WERI-Rb-1 (cell line): ENCODE results near the gene C14orf180.
"Not testable (repeated sequence)": the region's sequence is repeated elsewhere in the genome, so short reads cannot be mapped to it uniquely, and the experiment has no call there.

Experiments
- DNase-seq: peaks from one replicate; pipeline ENCODE4 v3.0.0-alpha.2; 2020
- H3K27ac ChIP-seq: fragments of 250-450 bp; sonication (Bioruptor Pico); 2 replicates; pipeline ENCODE4 v1.5.1; 2020; ENCODE audit warnings: mild to moderate bottlenecking, moderate library complexity
- H3K27me3 ChIP-seq: fragments of 250-450 bp; sonication (Bioruptor Pico); 2 replicates; pipeline ENCODE4 v1.5.1; 2021; ENCODE audit warnings: mild to moderate bottlenecking, low read depth, moderate library complexity; ENCODE audit not compliant: insufficient read depth, severe bottlenecking
- H3K36me3 ChIP-seq: fragments of 250-450 bp; sonication (Bioruptor Pico); 2 replicates; pipeline ENCODE4 v1.5.1; 2020; ENCODE audit warnings: mild to moderate bottlenecking, moderate library complexity
- H3K4me3 ChIP-seq: 2 replicates; pipeline ENCODE4 v1.5.1; 2011; ENCODE audit warnings: low read depth, mild to moderate bottlenecking, control low read depth, low read length
- H3K9me3 ChIP-seq: fragments of 250-450 bp; sonication (Bioruptor Pico); 2 replicates; pipeline ENCODE4 v1.5.1; 2021; ENCODE audit warnings: mild to moderate bottlenecking, moderate library complexity; ENCODE audit not compliant: severe bottlenecking
- TF ChIP-seq, protein P1 (sequence below): IDR thresholded peaks from 2 replicates; pipeline ENCODE4 v1.5.1; 2011; ENCODE audit warnings: low read depth, mild to moderate bottlenecking, control low read depth, inconsistent platforms, low read length

The C14orf180 gene

GRCh38 chr14:104634138-104634760 is 54.7 kb downstream of the C14orf180 start:
- Histone ChIP-seq H3K4me3 (no peak overlapping the region), H3K9me3 (peaks cover 5% of the 10 kb centered on the region), H3K27ac (no peak overlapping the region)

GRCh38 chr14:104634886-104635570 is 55.5 kb downstream of the C14orf180 start:
- no peaks in the 10 kb centered on the region for H3K9me3 ChIP-seq
- DNase-seq: no peak
- no peak overlapping the region for H3K27ac ChIP-seq
- TF ChIP-seq, protein P1, sequence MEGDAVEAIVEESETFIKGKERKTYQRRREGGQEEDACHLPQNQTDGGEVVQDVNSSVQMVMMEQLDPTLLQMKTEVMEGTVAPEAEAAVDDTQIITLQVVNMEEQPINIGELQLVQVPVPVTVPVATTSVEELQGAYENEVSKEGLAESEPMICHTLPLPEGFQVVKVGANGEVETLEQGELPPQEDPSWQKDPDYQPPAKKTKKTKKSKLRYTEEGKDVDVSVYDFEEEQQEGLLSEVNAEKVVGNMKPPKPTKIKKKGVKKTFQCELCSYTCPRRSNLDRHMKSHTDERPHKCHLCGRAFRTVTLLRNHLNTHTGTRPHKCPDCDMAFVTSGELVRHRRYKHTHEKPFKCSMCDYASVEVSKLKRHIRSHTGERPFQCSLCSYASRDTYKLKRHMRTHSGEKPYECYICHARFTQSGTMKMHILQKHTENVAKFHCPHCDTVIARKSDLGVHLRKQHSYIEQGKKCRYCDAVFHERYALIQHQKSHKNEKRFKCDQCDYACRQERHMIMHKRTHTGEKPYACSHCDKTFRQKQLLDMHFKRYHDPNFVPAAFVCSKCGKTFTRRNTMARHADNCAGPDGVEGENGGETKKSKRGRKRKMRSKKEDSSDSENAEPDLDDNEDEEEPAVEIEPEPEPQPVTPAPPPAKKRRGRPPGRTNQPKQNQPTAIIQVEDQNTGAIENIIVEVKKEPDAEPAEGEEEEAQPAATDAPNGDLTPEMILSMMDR: no peak
- no peaks in the 10 kb centered on the region for H3K36me3 ChIP-seq
- no peak overlapping the region for H3K4me3 ChIP-seq
- no peaks in the 10 kb centered on the region for H3K27me3 ChIP-seq

More at GRCh38 chr14:104634138-104634760, 54.7 kb downstream of the C14orf180 start:
- H3K36me3 ChIP-seq: no peaks in the 10 kb centered on the region
- TF ChIP-seq, protein P1: no peak
- H3K27me3 ChIP-seq: no peaks in the 10 kb centered on the region
- no peak for DNase-seq

- no peak overlapping the region for H3K27ac ChIP-seq
Measured at GRCh38 chr14:104635717-104636116, 56.2 kb downstream of the C14orf180 start.

GRCh38 chr14:104636131-104636530 is 56.6 kb downstream of the C14orf180 start:
- H3K27ac ChIP-seq: no peak overlapping the region
- no peaks in the 10 kb centered on the region for H3K36me3 ChIP-seq
- DNase-seq: no peak
- TF ChIP-seq, protein P1: no peak
- no peaks in the 10 kb centered on the region for H3K27me3 ChIP-seq
- no peaks in the 10 kb centered on the region for H3K9me3 ChIP-seq
- H3K4me3 ChIP-seq: no peak overlapping the region

More at GRCh38 chr14:104635717-104636116, 56.2 kb downstream of the C14orf180 start:
- H3K9me3 ChIP-seq: no peaks in the 10 kb centered on the region
- TF ChIP-seq, protein P1: no peak
- DNase-seq: no peak
- H3K4me3 ChIP-seq: no peak overlapping the region
- no peaks in the 10 kb centered on the region for H3K36me3 ChIP-seq
- no peaks in the 10 kb centered on the region for H3K27me3 ChIP-seq

GRCh38 chr14:104636846-104637545 is 57.4 kb downstream of the C14orf180 start:
- H3K27me3 ChIP-seq, H3K36me3 ChIP-seq, H3K27ac ChIP-seq, H3K9me3 ChIP-seq, H3K4me3 ChIP-seq, DNase-seq: not testable (repeated sequence)

GRCh38 chr14:104637546-104638003 is 58.0 kb downstream of the C14orf180 start:
- H3K4me3 ChIP-seq: no peak overlapping the region
- H3K27me3 ChIP-seq: no peaks in the 10 kb centered on the region
- TF ChIP-seq, protein P1: no peak
- H3K27ac ChIP-seq: no peak overlapping the region
- no peak for DNase-seq
- H3K36me3 ChIP-seq: no peaks in the 10 kb centered on the region
- no peaks in the 10 kb centered on the region for H3K9me3 ChIP-seq
